Measurements from ENCODE around the gene OR52W1. TPM values are rescaled to one million over a fixed set of nuclear protein-coding genes. Genes with fewer than 3 reads are reported as not detected.

OR52W1 gene
- total RNA-seq, 1 experiment from 2014 or later: not detected

- Mint-ChIP-seq H3K4me1 (ENCODE audit: insufficient read depth, unreplicated experiment) (no peaks in the 10 kb centered on the region), H3K36me3 (ENCODE audit: insufficient read depth, unreplicated experiment) (no peaks in the 10 kb centered on the region), H3K27me3 (ENCODE audit: insufficient read depth, unreplicated experiment) (peaks cover 5% of the 10 kb centered on the region), H3K27ac (ENCODE audit: low read depth, unreplicated experiment) (no peak within 1 kb of the TSS), H3K9me3 (ENCODE audit: unreplicated experiment) (peaks cover 4% of the 10 kb centered on the region), H3K4me3 (ENCODE audit: unreplicated experiment) (no peak within 1 kb of the TSS)
- TF ChIP-seq CTCF (IDR thresholded peaks at IDR 0.05; ENCODE audit: unreplicated experiment): no peak
- CTCF ChIA-PET: no interaction called here
- no peak for DNase-seq (ENCODE audit: unreplicated experiment)
- intact Hi-C loops (cut with micrococcal nuclease): no loop called here
- BruUV-seq (replicated peaks): no TSS peak
- POLR2A ChIA-PET: no interaction called here
Measured at GRCh38 chr11:6170226-6170625, 28.8 kb upstream of the OR52W1 start, which contains the start of gene OR52B2. TSS of gene OR52B2 (minus strand) at chr11:6170326. CDS start at chr11:6170326, 0 bp downstream.

- ChIA-PET POLR2A (no interaction called here), CTCF (interaction anchor here (0.7 to 1.5 kb wide), 3 partner anchors 140 to 155 kb away, joined by 3 to 6 read pairs (median 3); no protein-coding TSS in a partner anchor)
- BruUV-seq (replicated peaks): no TSS peak
- Mint-ChIP-seq H3K36me3 (ENCODE audit: insufficient read depth, unreplicated experiment) (no peaks in the 10 kb centered on the region), H3K9me3 (ENCODE audit: unreplicated experiment) (no peaks in the 10 kb centered on the region), H3K27me3 (ENCODE audit: insufficient read depth, unreplicated experiment) (peaks cover 22% of the 10 kb centered on the region), H3K4me3 (ENCODE audit: unreplicated experiment) (no peak overlapping the region), H3K4me1 (ENCODE audit: insufficient read depth, unreplicated experiment) (no peaks in the 10 kb centered on the region), H3K27ac (ENCODE audit: low read depth, unreplicated experiment) (no peak overlapping the region)
- DNase-seq (ENCODE audit: unreplicated experiment): no peak
- TF ChIP-seq CTCF (IDR thresholded peaks at IDR 0.05; ENCODE audit: unreplicated experiment): no peak
- intact Hi-C loops (cut with micrococcal nuclease): no loop called here
Measured at GRCh38 chr11:6175440-6175839, 23.6 kb upstream of the OR52W1 start.

- Mint-ChIP-seq H3K9me3 (ENCODE audit: unreplicated experiment) (no peaks in the 10 kb centered on the region), H3K4me3 (ENCODE audit: unreplicated experiment) (no peak overlapping the region), H3K36me3 (ENCODE audit: insufficient read depth, unreplicated experiment) (no peaks in the 10 kb centered on the region), H3K27me3 (ENCODE audit: insufficient read depth, unreplicated experiment) (no peaks in the 10 kb centered on the region), H3K27ac (ENCODE audit: low read depth, unreplicated experiment) (no peak overlapping the region), H3K4me1 (ENCODE audit: insufficient read depth, unreplicated experiment) (no peaks in the 10 kb centered on the region)
- intact Hi-C loops (cut with micrococcal nuclease): no loop called here
- BruUV-seq (replicated peaks): no TSS peak
- CTCF ChIA-PET: interaction anchor here (0.6 kb wide), 1 partner anchor 9 kb away, joined by 3 read pairs; no protein-coding TSS in a partner anchor
- TF ChIP-seq CTCF (IDR thresholded peaks at IDR 0.05; ENCODE audit: unreplicated experiment): no peak
- DNase-seq (ENCODE audit: unreplicated experiment): no peak
- POLR2A ChIA-PET: no interaction called here
Measured at GRCh38 chr11:6191742-6192141, 7.3 kb upstream of the OR52W1 start.

- Mint-ChIP-seq H3K4me3 (ENCODE audit: unreplicated experiment) (no peak overlapping the region), H3K4me1 (ENCODE audit: insufficient read depth, unreplicated experiment) (no peaks in the 10 kb centered on the region), H3K27me3 (ENCODE audit: insufficient read depth, unreplicated experiment) (no peaks in the 10 kb centered on the region), H3K27ac (ENCODE audit: low read depth, unreplicated experiment) (no peak overlapping the region), H3K9me3 (ENCODE audit: unreplicated experiment) (no peaks in the 10 kb centered on the region), H3K36me3 (ENCODE audit: insufficient read depth, unreplicated experiment) (no peaks in the 10 kb centered on the region)
- intact Hi-C loops (cut with micrococcal nuclease): no loop called here
- ChIA-PET POLR2A (no interaction called here), CTCF (no interaction called here)
- no peak for TF ChIP-seq CTCF (IDR thresholded peaks at IDR 0.05; ENCODE audit: unreplicated experiment)
- no TSS peak for BruUV-seq (replicated peaks)
- DNase-seq (ENCODE audit: unreplicated experiment): no peak
Measured at GRCh38 chr11:6194065-6194581, 4.9 kb upstream of the OR52W1 start.

Data from MCF 10A (cell line).